Aorta (tissue), 5 donors: ENCODE data around the gene TRAPPC6A. TPM values are rescaled to one million over a fixed set of nuclear protein-coding genes. Genes with fewer than 3 reads are reported as not detected.

Experiments used
- ATAC-seq: fragments of 200-7000 bp; cut with Tn5 transposase; one replicate; pipeline ENCODE4 v1.9.1; 2022; ENCODE audit warnings: moderate library complexity; ENCODE audit not compliant: low FRiP score
- DNase-seq, 2 donors: peaks; one replicate each; pipeline ENCODE4 v3.0.0-alpha.2; 2020
- H3K27ac ChIP-seq, 2 donors: one replicate each; pipeline ENCODE4 v1.5.1; 2013; ENCODE audit warnings: low read length in 2 of 2, mild to moderate bottlenecking in 2 of 2, moderate library complexity in 2 of 2, control low read depth in 1 of 2, inconsistent platforms in 1 of 2, low read depth in 1 of 2
- H3K27me3 ChIP-seq, 2 donors: one replicate each; pipeline ENCODE4 v1.6.1; 2013; ENCODE audit warnings: control low read depth in 1 of 2, low read length in 1 of 2, mild to moderate bottlenecking in 1 of 2, moderate library complexity in 1 of 2; ENCODE audit not compliant: insufficient read depth in 2 of 2, control insufficient read depth in 1 of 2
- H3K36me3 ChIP-seq, 2 donors: one replicate each; pipeline ENCODE4 v1.6.1; 2013; ENCODE audit warnings: control low read depth in 1 of 2, low read length in 1 of 2, mild to moderate bottlenecking in 1 of 2; ENCODE audit not compliant: insufficient read depth in 2 of 2, control insufficient read depth in 1 of 2
- H3K4me1 ChIP-seq, 2 donors: one replicate each; pipeline ENCODE4 v1.6.1; 2013; ENCODE audit warnings: low read length in 2 of 2, control low read depth in 1 of 2, mild to moderate bottlenecking in 1 of 2, moderate library complexity in 1 of 2; ENCODE audit not compliant: insufficient read depth in 2 of 2, control insufficient read depth in 1 of 2
- H3K4me3 ChIP-seq, 2 donors: one replicate each; pipeline ENCODE4 v1.5.1; 2013; ENCODE audit warnings: low read length in 2 of 2, control low read depth in 1 of 2, mild to moderate bottlenecking in 1 of 2
- H3K9me3 ChIP-seq: one replicate; pipeline ENCODE4 v1.6.1; 2013; ENCODE audit warnings: mild to moderate bottlenecking, low read length; ENCODE audit not compliant: control insufficient read depth
- WGBS, 2 donors: extraction: QIAGEN DNeasy Blood & Tissue Kit; methylation state at CpG; one replicate each; pipeline ENCODE4 v1.1.7; 2013; 5-methylcytosine and 5-hydroxymethylcytosine counted together
- intact Hi-C, 2 donors: fragments of 100-400 bp; cut with DNase I; formaldehyde crosslinking; loops; one replicate each; pipeline versions ENCODE4 v1.14.2 to v1.15.0; 2022
- polyA plus RNA-seq, 2 donors: library from polyadenylated mRNA; stranded (reverse); fragments of 200-250 nt; gene quantifications; one replicate each; pipeline ENCODE4 v1.2.3, GENCODE V29; 2013
- total RNA-seq, 2 donors: library from RNA; stranded (reverse); fragmentation: NEBNext Ultra II Directional; extraction: Animal tissue kit (Norgen Biotek cat#: 25700); gene quantifications; one replicate each; pipeline ENCODE4 v1.2.1, GENCODE V29; 2021
- donor health status: healthy with polysubstance abuse.
- donor health status: Bipolar disorder and iron deficiency.
- donor health status: DM: no; HTN: no; CAD: no.
- donor health status: DM: no; HTN: no; CAD: no.
- donor health status: DM: yes; HTN: yes; CAD: no.

Gene TRAPPC6A
- total and polyA plus RNA-seq, 4 donors = 9.5 to 17.0 (median 15.1) TPM

DNA sequence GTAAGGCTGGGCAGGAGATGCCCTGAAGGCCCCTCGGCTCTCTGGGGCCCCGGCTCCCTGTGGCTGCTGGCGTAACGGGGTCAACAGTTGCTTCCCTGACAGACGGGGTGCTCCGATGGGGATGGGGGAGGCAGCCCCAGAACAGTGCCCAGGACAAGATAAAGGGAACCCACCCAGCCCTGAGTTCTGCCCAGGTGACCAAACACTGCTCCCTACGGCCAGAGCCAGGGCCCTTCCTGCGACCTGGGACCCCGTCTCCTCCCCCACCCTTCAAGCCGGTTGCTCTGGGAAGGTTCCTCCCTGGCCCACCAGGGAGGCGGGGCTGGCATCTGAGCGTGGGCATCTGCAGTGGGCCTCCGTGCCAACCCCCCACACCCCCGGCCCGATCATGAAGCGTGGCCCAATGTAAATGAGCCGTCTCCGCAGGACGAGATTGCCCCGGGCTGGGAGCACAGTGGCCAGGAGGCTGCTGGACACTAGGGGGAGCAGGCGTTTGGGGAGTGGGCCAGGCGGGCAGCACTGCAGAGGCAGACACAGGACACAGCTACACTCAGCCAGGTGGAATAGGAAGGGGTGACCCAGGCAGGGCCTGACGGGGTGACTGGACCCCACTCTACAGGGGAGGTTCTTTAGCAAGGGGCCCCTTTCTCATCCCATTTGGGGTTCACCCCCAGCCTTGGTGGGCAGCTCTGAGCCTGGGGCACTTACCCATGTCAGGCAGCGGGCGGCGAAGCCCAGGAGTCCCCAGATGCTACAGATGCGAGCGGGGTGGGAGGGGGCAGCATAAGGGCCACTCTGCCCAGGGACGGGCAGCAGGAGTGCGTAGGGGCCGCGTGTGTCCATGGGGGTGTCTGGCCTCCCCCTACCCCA is 16.1 kb downstream of the TRAPPC6A start:
- Histone ChIP-seq H3K4me3 (no peak overlapping the region), H3K36me3 (no peaks in the 10 kb centered on the region), H3K9me3 (no peaks in the 10 kb centered on the region), H3K4me1 (no peaks in the 10 kb centered on the region), H3K27ac (no peak overlapping the region), H3K27me3 (no peaks in the 10 kb centered on the region)
- DNase-seq = no peak
- WGBS, 2 donors = 35 to 36% methylated on average over 31 to 32 of the region's 32 CpGs
- no peak for ATAC-seq
- intact Hi-C loops = no loop called here

- Histone ChIP-seq H3K4me1 (no peaks in the 10 kb centered on the region), H3K27ac (no peak within 1 kb of the TSS), H3K36me3 (no peaks in the 10 kb centered on the region), H3K9me3 (no peaks in the 10 kb centered on the region), H3K4me3 (no peak within 1 kb of the TSS), H3K27me3 (no peaks in the 10 kb centered on the region)
- 42 to 44% methylated on average over 29 of the region's 29 CpGs for WGBS, 2 donors
- DNase-seq = no peak
- no peak for ATAC-seq
- intact Hi-C loops = no loop called here
Measured at GRCh38 chr19:45160870-45161737, 16.9 kb downstream of the TRAPPC6A start, which contains the start of gene NKPD1. NKPD1 (minus strand) TSS chr19:45160982; CDS start chr19:45160150, 832 bp downstream.

GRCh38 chr19:45159971-45160324 is 18.1 kb downstream of the TRAPPC6A start:
- intact Hi-C loops = no loop called here
- DNase-seq = no peak
- ATAC-seq = no peak
- H3K4me3 ChIP-seq = no peak overlapping the region
- H3K27me3 ChIP-seq = no peaks in the 10 kb centered on the region
- WGBS, 2 donors = 72 to 73% methylated on average over 10 of the region's 10 CpGs
- no peaks in the 10 kb centered on the region for H3K36me3 ChIP-seq
- no peak overlapping the region for H3K27ac ChIP-seq
- no peaks in the 10 kb centered on the region for H3K9me3 ChIP-seq
- no peaks in the 10 kb centered on the region for H3K4me1 ChIP-seq

DNA sequence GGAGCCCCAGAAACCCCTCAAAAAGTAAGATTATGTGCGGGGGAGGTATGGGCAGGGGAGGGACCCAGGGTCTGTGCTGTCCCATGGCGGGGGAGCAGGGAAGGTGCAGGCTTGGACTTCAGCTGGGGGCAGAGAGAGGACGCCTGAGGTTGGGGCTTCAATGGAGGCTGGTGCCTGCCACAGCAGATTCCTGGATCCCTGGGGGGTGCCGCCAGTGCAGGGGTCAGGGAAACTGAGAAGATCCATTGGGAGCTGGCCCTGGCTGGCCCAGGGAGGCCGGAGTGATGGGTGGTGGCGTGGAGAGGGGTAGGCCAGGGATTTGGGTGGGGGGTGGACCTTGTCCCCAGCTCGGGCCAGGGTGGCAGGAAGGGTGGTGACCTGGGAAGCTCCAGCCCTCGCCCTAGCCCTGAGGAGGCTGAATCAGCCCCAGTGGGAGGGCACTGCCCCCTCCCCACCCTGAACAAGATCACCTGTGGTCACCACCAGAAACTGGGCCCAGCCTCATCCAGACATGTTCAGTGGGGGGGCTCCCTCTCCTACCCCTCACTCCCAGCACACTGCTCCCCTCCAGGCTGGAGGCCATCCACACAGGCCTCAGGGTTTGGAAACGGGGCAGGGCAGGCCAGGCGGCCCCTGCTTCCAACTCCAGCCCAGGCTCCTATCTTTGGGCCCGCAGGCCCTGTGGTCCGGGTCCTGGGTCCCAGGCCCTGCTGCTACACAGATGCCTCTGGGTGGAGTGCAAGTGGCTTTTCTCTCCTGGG is 18.6 kb downstream of the TRAPPC6A start:
- H3K27ac ChIP-seq = no peak overlapping the region
- WGBS, 2 donors = 79 to 81% methylated on average over 10 to 12 of the region's 12 CpGs
- H3K27me3 ChIP-seq = no peaks in the 10 kb centered on the region
- H3K36me3 ChIP-seq = no peaks in the 10 kb centered on the region
- DNase-seq = no peak
- H3K4me1 ChIP-seq = no peaks in the 10 kb centered on the region
- no peaks in the 10 kb centered on the region for H3K9me3 ChIP-seq
- H3K4me3 ChIP-seq = no peak overlapping the region
- no peak for ATAC-seq
- intact Hi-C loops = no loop called here

GRCh38 chr19:45158503-45159209 is 19.4 kb downstream of the TRAPPC6A start:
- intact Hi-C loops = no loop called here
- DNase-seq = no peak
- ATAC-seq = no peak
- H3K4me1 ChIP-seq = no peaks in the 10 kb centered on the region
- 73 to 75% methylated on average over 24 to 27 of the region's 27 CpGs for WGBS, 2 donors
- no peak overlapping the region for H3K4me3 ChIP-seq
- H3K27ac ChIP-seq = no peak overlapping the region
- no peaks in the 10 kb centered on the region for H3K9me3 ChIP-seq
- H3K36me3 ChIP-seq = no peaks in the 10 kb centered on the region
- no peaks in the 10 kb centered on the region for H3K27me3 ChIP-seq

DNA sequence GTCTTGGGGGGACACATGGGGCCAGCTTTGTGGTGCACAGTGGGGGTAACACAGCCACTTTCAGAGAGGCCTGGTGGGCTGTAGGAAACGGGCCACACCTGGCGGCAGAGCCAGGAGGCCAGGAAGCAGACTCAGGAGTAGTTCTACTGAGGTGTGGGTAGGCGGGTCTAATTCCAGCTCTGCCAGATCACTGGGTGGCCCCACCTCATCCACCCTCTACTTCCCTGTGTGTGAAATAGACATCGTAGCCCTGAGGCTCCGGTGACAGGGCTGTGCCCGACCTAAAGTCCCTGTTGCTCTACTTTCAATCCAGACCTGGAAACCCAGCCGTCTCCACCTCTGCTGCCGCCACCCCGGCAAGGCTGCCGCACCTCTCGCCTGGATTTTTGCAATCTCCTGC is 21.3 kb downstream of the TRAPPC6A start:
- no peaks in the 10 kb centered on the region for H3K9me3 ChIP-seq
- intact Hi-C loops = no loop called here
- H3K4me3 ChIP-seq = no peak overlapping the region
- no peaks in the 10 kb centered on the region for H3K36me3 ChIP-seq
- 76 to 77% methylated on average over 11 of the region's 11 CpGs for WGBS, 2 donors
- no peaks in the 10 kb centered on the region for H3K27me3 ChIP-seq
- no peak for DNase-seq
- no peaks in the 10 kb centered on the region for H3K4me1 ChIP-seq
- ATAC-seq = no peak
- H3K27ac ChIP-seq = no peak overlapping the region

- Histone ChIP-seq H3K4me1 (no peaks in the 10 kb centered on the region), H3K9me3 (no peaks in the 10 kb centered on the region), H3K27me3 (no peaks in the 10 kb centered on the region), H3K27ac (no peak overlapping the region), H3K4me3 (no peak overlapping the region), H3K36me3 (no peaks in the 10 kb centered on the region)
- intact Hi-C loops = no loop called here
- ATAC-seq (no peak), DNase-seq (no peak)
- 65 to 68% methylated on average over 11 of the region's 11 CpGs for WGBS, 2 donors
Measured at GRCh38 chr19:45156011-45156630, 21.9 kb downstream of the TRAPPC6A start.
